Activated CD8-positive, alpha-beta memory T cell treated with anti-CD3 and anti-CD28 coated beads for 48 hours (primary cell): ENCODE measurements around the gene CFAP92.
"Not testable (repeated sequence)": the region's sequence is repeated elsewhere in the genome, so short reads cannot be mapped to it uniquely, and the experiment has no call there.

Source experiments
- DNase-seq, 3 experiments: peaks; one replicate each; pipeline ENCODE4 v3.0.0-alpha.2; 2020; ENCODE audit warnings: low read depth in 2 of 3, low spot score in 2 of 3

Gene CFAP92

DNA sequence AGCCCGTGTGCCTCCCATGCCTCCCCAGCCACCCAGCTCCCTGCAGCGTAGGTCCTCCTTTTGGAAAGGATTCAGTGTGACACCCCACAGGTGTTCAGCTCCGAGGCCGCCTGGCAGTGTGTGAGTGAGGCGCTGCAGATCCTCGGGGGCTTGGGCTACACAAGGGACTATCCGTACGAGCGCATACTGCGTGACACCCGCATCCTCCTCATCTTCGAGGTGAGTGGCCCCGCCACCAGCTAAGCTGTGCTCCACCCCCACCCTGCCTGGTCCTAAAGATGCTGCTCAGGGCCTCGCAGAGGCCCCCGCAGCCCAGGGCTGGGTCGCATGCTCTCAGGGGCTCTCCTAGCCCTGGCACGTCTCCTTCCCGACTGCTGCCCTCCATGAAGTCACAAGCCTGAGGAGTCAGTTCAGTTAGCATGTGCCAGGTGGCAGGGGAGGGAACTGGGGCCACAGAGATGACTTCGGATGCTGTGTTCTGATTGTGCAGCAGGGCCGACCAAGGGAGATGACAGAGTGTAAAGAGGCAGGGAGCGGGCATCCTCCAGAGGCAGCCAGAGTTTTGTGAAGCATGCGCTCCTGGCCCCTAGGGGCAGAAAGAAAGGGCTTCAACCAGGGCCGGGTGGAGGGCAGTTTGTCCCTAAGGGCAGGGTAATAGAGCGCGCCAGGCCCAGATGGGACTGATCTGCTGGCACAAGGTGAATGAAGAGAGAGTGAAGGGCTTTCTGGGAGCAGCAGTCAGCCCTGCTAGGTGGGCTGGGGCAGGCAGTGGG lies 87.7 kb downstream of the CFAP92 start:
- no peak for DNase-seq

DNA sequence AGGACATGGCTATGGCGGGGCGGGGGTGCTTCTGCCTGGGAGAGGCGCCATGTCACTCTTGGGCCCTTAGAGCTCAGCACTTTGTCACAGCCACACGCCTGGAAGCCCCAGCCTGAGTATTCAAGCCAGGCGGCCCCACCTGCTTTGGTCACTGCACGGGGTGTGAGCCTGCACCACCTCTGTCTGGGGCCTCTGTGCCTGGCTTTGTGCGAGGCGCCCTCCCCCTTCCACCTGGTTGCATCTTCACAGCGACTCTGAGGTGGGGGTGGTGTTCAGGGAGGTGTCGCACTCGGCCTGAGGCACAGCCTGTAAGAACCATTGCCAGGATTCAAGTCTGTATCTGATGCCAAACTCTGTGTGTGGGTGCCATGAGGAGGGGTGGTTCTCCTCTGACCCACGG lies 90.4 kb downstream of the CFAP92 start:
- no peak for DNase-seq

DNA sequence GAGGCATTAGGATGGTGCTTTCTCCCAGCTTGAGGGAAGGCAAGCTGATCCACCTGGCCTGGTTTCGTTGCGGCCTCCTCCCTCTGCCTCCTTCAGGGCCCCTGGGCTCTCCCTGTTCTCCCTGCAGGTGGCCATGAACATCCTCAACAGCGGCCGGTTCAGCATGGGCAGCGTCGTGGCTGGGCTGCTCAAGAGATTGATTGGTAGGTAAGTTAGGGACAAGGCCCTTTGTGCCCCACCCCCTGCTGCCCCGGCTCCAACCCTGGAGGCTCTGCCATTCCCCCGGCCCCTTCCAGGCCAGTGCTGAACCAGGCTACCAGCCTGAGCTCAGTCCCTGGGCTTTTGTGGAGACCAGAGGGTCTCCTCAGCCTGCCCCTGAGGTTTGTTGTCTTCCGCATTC lies 91.5 kb downstream of the CFAP92 start:
- DNase-seq, result no peak

DNA sequence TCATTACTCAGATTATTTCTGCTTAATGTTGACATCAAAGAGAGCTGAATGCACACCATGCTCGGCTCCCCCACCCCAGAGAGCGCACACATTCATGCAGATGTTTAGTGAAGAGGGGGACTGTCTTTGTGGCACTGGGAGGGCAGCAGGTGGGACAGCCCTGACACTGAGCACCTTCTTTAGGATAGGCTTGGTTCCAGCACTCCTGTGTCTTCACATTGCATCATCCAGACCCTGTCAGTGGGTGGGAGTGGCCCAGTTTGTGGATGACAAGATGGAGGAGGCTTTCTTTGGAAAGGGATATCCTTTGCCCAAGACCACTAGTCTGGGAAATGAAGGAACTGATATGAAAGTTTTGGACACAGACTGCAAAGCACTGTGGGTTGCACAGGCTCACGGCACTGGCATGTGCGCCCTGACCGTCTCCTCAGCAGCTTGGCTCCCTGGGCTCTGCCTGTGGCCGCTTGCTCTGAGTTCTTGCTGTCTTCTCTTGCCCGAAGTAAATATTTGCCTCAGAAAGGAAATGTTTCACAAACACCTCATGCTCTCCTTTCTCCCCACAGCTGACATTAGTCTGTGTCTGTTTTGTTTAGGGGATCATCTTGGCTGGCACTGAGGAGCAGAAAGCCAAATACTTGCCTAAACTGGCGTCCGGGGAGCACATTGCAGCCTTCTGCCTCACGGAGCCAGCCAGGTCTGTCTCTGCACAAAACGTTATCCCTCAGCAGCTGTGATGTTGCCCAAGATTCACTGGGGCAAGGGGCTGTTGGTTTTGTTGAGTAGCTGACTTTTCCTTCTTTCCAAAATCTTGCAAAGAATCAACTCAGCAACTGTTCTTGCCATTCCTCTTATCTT lies 97.8 kb downstream of the CFAP92 start:
- no peak for DNase-seq

DNA sequence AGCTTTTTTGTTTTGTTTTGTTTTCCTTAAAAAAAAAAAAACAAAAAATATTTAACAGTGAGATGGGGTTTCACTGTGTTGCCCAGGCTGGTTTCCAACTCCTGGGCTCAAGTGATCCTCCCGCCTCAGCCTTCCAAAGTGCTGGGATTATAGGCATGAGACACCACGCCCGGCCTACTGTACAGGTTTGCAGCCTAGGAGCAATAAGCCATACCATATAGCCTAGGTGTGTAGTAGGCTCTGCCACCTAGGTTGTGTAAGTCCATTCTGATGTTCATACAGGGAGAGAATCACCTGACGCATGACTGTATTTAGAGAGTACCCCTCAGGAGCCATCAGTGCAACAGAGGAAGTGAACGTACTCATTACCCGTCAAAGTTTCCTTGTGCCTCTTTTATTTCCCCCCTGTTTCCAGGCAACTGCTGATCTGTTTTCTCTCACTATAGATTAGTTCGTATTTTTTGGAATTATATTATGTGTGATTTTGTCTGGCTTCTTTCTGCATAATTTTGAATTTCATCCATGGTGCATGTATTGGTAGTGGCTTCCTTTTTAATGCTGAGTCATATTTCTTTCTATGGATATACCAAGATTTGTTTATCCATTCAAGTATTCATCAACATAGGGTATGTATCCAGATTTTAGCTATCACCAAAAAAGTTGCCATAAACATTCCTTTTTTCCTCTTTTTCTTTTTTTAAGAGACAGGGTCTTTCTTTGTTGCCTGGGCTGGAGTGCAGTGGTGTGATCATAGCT lies 104.6 kb downstream of the CFAP92 start:
- no peak for DNase-seq

DNA sequence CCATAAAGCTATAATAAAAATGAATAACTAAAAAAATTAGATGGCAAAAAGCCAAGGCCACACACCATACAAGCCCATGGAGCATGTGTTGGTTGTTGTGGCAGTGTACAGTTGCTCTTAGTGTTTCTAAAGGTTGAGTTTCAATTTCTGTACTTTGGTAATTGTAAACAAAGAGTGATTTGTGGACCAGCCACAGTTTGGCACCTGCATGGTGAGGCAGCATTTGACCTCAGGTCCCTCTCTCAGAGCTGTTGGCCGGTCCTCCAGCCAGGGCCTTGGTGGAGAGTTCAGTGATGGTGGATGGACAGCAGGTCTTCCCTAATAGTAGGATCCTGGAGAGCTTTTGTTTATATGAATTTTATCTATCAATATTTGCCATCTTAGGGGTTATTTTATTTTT lies 108.9 kb downstream of the CFAP92 start:
- no peak for DNase-seq

DNA sequence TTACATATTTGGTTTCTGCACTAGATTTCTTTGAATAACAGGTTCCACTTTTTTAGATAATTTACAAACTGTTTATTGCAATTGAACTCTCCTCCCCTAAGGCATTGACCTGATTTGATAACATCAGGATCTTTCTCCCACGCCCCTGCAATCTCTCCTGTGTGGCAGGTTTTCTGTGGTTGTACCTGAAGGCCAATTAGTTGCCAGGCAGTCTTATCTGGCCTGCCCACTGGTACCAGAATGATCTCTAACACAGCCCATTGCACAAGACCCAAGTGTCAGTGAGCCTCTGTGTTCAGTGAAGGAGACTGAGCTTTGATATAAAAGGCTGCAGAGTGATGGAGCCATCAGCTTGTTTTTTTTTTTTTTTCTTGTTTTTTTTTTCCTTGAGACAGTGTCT lies 111.2 kb downstream of the CFAP92 start:
- DNase-seq, result no peak

DNA sequence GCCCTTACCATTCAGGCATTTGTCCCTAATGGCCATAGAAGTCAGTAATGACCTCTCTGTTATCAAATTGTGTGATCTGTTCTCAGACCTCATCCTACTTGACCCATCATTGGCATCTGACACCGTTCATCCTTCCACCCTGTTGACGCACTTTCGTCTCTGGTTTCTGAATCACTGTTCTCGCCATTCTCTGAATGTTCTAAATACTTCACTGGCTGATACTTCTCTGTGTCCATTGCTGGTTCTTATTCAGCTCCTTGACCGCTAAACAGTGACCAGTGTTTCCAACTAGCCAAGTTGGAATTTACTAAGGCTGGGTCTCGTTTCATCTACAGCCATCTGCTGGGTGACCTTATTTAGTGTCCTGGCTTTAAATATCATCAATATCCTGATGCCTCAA lies 112.3 kb downstream of the CFAP92 start:
- no peak for DNase-seq

DNA sequence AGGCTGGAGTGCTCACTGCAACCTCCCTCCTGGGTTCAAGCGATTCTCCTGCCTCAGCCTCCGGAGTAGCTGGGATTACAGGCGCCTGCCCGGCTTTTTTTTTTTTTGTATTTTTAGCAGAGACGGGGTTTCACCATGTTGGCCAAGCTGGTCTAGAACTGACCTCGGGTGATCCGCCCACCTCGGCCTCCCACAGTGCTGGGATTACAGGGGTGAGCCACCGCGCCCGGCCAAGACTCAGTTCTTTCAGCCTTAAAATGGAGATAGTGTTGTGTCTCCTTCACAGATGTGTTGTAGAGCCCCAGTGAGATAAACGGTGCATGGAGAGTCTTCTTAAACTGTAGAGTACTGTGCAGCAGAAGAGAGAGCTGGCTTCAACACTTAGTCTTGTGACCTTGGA lies 113.4 kb downstream of the CFAP92 start:
- DNase-seq, result not testable (repeated sequence)

DNA sequence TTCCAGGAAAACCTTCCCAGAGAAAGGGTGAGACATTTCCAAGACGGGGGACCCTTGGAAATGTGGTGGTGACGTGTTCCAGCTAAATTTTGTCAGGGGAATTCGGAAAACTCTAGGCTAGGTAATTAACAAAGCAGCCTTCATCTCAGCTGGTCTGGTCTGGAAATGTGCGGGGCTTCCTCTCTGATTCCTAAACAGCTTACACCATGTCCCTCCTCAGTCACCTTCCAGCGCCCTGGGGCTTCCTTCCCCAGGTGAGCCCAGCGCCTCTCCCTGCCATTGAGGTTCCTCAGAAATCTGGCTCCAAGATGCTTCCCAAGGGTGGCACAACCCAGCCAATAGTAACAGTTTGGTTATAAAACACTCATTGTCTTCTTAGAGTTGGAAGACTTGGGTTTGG lies 113.9 kb downstream of the CFAP92 start:
- DNase-seq, result no peak

DNA sequence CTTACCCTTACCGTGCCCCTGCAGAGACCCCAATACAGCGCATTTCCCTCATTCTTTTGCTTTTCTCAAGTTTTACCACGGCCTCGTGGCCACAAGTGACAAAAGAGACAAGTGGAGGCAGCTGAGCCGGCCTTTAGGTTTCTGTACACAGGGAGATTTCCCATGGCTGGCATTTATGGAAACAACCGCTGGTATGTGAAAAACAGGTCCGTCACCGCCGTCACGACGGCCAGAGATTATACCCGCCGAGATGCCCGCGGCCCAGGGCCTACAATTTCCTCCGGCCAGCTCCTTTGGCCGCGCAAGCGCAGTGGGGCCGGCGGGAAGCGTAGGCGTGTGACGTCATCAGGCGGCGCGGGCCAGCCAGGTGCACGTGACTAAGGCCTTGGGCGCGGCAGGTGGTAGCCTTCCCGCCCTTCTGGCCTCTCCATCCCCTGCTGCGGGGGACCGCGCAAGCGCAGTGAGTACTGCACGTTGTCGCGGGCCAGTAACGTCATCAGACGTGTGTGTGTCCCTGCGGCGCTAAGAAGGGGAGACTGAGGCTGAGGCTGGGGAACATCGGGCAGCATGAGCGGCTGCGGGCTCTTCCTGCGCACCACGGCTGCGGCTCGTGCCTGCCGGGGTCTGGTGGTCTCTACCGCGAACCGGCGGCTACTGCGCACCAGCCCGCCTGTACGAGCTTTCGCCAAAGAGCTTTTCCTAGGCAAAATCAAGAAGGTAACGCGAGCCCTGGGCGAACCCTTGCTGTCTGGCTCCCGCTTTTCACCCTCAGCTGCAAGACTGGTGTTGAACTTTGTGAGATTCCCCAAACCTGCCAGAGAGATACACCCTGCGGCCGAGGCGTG lies 114.5 kb downstream of the CFAP92 start, which contains the start of gene ACAD9:
Gene ACAD9, plus strand, starts transcription at position 496 of the 845 bp plus-strand sequence. Its CDS starts 72 bp downstream, at position 568.
- DNase-seq, result peak; percentile 98 to 99 (median 99)

DNA sequence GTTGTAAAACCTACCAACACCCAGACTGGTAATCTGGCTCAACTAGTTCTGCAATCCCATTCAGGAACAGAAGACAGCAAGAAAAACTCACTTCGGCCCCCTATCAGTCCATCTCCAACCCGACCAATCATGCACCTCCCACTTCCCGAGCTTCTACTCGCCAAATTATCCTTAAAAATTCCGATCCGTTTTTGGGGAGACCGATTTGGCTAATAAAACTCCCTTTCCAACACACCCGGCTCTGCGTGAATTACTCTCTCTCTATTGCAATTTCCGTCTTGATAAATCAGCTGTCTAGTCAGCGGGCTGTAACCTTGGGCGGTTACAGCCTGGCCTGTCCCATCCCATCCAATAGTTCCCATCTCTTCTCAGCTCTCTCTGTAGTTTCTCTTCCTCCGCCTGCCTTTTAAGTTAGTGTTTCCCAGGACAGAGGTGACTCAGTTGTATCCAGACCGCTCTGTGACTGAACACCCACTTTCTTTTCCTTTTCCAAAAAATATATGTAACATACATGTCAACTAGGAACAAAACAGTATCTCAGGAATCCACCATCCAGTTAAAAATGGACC lies 115.2 kb downstream of the CFAP92 start:
- DNase-seq, result no peak

DNA sequence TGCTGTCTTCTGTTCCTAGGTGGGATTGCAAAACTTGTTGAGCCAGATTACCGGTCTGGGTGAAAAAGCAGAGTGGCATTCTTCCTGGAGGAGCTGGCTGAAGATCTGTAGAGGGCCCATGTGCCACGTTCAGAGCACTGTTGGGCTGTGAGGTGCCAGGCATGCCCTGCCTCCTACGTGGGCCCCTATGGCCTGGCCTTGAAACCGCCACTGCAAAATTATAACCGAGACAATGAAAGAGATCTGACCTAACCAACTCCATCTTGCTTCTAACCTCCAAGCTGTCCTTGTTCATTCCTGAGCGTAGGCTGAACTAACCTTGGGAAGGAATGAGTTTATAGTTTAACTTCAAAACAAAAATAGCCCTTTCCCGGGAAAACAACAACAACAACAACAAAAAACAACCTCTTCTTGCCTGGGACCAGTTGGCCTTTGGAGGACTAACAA lies 115.8 kb downstream of the CFAP92 start:
- DNase-seq, result no peak

DNA sequence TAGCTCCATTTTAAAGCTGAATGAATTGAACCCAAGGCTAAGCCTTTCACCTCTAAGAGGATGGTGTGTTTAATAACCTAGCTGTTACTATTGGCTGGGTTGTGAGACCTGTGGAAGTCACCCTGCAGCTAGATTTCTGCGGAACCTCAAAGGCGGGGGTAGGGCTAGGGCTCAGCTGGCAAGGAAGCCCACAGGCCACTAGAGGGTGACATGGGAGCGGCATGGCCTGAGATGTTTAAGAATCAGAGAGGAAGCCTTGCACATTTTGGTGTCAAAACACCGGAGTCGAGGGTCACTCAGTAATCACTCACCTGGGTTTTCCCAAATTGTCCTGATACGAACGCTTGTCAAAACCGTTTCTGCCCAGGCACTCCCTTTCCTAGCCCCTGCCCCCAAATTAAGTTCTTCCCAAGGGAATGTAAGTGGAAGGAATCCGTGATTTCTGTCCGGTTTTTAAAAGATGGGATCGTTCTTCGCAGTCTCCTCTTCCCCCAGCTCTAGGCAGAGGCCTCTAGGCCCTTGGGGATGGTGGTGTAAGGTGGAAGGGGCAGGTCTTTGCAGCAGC lies 118.2 kb downstream of the CFAP92 start:
- DNase-seq, result peak; percentile 22 to 40 (median 26)

DNA sequence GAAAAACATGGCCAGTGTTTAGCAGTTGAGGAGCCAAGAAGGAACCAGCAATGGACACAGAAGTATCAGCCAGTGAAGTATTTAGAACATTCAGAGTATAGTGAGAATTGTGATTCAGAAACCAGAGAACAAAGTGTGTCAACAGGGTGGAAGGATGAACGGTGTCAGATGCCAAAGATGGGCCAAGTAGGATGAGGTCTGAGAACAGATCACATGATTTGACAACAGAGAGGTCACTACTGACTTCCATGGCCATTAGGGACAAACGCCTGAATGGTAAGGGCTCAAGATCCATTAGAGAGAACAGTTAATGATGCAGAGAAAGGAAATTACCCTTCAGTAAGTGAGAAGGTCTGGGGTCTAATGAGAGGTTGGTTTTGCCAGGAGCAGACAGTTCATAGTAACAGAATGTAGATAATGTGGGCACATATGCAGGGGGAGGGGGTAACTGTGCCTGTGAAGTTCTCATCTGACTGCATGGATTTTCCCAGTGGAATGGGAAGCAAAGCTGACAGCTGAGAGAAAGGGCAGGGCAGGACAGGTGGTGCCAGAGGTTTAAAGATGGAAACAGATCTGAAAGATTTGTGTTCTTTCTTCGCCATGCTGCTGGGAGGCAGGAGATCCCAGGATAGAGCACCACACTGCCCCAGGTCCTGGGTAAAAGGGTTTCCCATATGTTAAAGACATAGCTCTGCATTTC lies 119.2 kb downstream of the CFAP92 start:
- no peak for DNase-seq

DNA sequence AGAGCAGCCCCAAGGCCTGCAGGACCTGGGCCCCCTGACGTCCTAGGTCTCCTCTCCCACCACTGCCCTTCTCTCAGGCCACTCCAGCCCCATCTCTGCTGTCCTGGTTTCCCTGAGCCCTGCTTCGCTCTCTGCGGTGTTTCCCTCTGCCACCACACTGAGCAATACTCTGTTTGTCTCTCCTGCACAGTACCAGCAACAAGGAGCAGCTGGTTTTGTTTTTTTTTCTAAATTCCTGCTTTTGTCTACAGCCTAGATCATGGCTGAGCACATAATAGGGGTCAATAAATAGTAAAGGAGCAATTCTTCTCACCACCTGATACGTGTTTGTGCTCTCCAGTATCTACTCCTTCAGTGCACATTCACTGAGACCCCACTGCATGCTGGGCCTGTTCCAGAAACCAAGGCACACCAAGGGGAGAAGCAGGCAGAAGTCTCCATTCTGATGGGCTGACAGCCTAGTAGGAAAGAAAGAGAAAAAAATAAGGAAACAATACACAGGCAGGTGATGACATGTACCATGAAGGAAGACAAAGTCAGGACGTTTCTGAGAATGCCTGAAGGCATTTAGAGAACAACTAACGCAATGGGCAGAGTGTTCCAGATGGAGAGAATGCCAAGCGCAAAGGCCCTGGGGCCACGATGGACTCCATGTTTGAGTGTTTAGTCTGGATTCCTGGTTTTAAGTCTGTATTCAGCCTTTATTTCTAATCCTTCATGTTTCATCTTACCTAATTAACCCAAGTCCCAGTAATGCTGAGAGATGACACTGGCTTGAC lies 120.4 kb downstream of the CFAP92 start:
- no peak for DNase-seq

DNA sequence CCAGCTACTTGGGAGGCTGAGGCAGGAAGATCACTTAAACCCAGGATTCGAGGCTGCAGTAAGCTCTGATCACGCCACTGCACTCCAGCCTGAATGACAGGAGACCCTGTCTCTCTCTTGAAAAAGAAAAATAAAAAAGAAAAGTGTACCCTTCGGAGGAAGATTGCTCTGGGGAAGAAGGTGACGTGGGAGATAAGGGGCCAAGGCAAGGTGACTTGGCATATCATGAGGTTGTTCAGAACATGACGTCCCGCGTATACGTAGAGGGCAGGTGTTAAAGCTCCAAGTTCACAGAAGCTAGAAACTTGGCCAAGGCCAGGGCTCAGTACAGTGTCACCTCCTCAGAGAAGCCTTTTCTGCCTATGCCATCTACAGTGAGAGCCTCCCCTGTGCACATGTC lies 121.1 kb downstream of the CFAP92 start:
- DNase-seq, result no peak

DNA sequence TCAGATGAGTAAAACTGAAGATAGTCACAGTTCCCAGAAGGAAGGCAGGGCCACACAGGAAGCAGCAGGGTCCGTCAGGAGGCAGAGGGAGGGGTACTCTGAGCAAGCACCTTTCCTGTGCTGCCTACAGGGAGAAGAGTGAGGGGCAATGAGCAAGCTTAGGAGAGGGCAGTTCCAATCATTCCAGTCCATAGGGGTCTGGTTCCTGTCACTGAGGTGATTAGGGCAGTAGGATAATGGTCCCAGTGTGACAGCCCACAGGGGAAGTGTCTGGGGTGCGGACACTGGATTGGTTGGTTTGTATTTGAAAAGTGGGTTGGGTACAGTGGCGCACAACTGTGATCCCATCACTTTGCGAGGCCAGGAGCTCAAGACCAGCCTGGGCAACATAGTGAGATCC lies 121.6 kb downstream of the CFAP92 start:
- no peak for DNase-seq

DNA sequence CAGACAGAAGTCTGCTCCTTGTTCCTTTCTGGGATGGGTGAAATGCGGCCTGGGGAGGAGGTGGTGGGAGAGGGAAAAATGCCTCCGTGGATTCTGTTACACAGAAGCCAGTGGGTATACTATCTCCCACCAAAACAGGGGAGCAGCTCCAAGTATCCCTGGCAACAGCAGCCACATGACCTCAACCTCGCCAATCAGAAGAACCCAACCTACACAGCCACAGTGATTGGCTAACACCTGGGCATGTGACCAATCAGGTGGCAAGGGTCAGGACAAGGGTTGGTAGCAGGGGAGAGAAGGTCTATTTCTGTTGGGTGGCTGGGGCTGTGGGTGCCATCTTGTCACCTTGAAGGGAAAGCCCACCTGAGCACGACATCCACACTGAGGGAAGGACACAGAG lies 123.5 kb downstream of the CFAP92 start:
- no peak for DNase-seq
